ENCODE data around the gene STRIP1.

STRIP1 gene

GRCh38 chr1:110060662-110061060, 26.2 kb downstream of the STRIP1 start:
- Histone ChIP-seq H3K4me1 (ENCODE audit: insufficient read depth, low read length, poor library complexity, severe bottlenecking) (no peaks in the 10 kb centered on the region), H3K9ac (ENCODE audit: low read depth, low read length, poor library complexity, severe bottlenecking) (no peak overlapping the region)

GRCh38 chr1:110061341-110061740, 26.9 kb downstream of the STRIP1 start:
- Histone ChIP-seq H2AFZ (ENCODE audit: low read length) (no peak overlapping the region), H3F3A (ENCODE audit: low read depth) (no peaks in the 10 kb centered on the region), H3K9me2 (replicated peaks; ENCODE audit: low read depth, low read length) (no peaks in the 10 kb centered on the region), H4K20me1 (ENCODE audit: insufficient read depth, low read length, poor library complexity, severe bottlenecking) (no peaks in the 10 kb centered on the region), H3K9ac (ENCODE audit: low read depth, low read length, poor library complexity, severe bottlenecking) (no peak overlapping the region), H3K9me3 (ENCODE audit: insufficient read depth, low read depth, low read length) (no peaks in the 10 kb centered on the region), H3K79me2 (ENCODE audit: insufficient read depth, low read length) (no peaks in the 10 kb centered on the region), H3K4me3 (ENCODE audit: low read length, poor library complexity, severe bottlenecking) (no peak overlapping the region), H3K4me2 (ENCODE audit: low read depth, low read length, poor library complexity, severe bottlenecking) (no peak overlapping the region), H3K4me1 (ENCODE audit: insufficient read depth, low read length, poor library complexity, severe bottlenecking) (no peaks in the 10 kb centered on the region), H3K36me3 (ENCODE audit: insufficient read depth, low read length) (peaks cover 11% of the 10 kb centered on the region; the same call in 1 of the 2 replicates), H3K27me3 (ENCODE audit: insufficient read depth, low read length, poor library complexity, severe bottlenecking) (no peaks in the 10 kb centered on the region)
- TF ChIP-seq CTCF (conservative IDR thresholded peaks at IDR 0.05; ENCODE audit: low read length): no peak
- no peak for TF ChIP-seq EZH2phosphoT487 (IDR thresholded peaks at IDR 0.05; ENCODE audit: borderline replicate concordance)

More at GRCh38 chr1:110060662-110061060, 26.2 kb downstream of the STRIP1 start:
- Histone ChIP-seq H3K36me3 (ENCODE audit: insufficient read depth, low read length) (peaks cover 17% of the 10 kb centered on the region; the same call in 1 of the 2 replicates), H3K9me2 (replicated peaks; ENCODE audit: low read depth, low read length) (no peaks in the 10 kb centered on the region), H3K27me3 (ENCODE audit: insufficient read depth, low read length, poor library complexity, severe bottlenecking) (no peaks in the 10 kb centered on the region), H3K9me3 (ENCODE audit: insufficient read depth, low read depth, low read length) (no peaks in the 10 kb centered on the region), H4K20me1 (ENCODE audit: insufficient read depth, low read length, poor library complexity, severe bottlenecking) (no peaks in the 10 kb centered on the region), H3K4me2 (ENCODE audit: low read depth, low read length, poor library complexity, severe bottlenecking) (no peak overlapping the region), H3K79me2 (ENCODE audit: insufficient read depth, low read length) (no peaks in the 10 kb centered on the region), H3K4me3 (ENCODE audit: low read length, poor library complexity, severe bottlenecking) (no peak overlapping the region), H3F3A (ENCODE audit: low read depth) (no peaks in the 10 kb centered on the region), H2AFZ (ENCODE audit: low read length) (no peak overlapping the region)
- TF ChIP-seq CTCF (conservative IDR thresholded peaks at IDR 0.05; ENCODE audit: low read length): no peak
- no peak for TF ChIP-seq EZH2phosphoT487 (IDR thresholded peaks at IDR 0.05; ENCODE audit: borderline replicate concordance)

- no peaks in the 10 kb centered on the region for H3K27me3 ChIP-seq (ENCODE audit: insufficient read depth, low read length, poor library complexity, severe bottlenecking)
- no peak overlapping the region for H2AFZ ChIP-seq (ENCODE audit: low read length)
- H3K4me3 ChIP-seq (ENCODE audit: low read length, poor library complexity, severe bottlenecking): no peak overlapping the region
- no peaks in the 10 kb centered on the region; the same call in 1 of the 2 replicates for H3K36me3 ChIP-seq (ENCODE audit: insufficient read depth, low read length)
- no peak overlapping the region for H3K4me2 ChIP-seq (ENCODE audit: low read depth, low read length, poor library complexity, severe bottlenecking)
- no peaks in the 10 kb centered on the region for H3K9me2 ChIP-seq (replicated peaks; ENCODE audit: low read depth, low read length)
- H4K20me1 ChIP-seq (ENCODE audit: insufficient read depth, low read length, poor library complexity, severe bottlenecking): no peaks in the 10 kb centered on the region
- H3K79me2 ChIP-seq (ENCODE audit: insufficient read depth, low read length): no peaks in the 10 kb centered on the region
- H3K4me1 ChIP-seq (ENCODE audit: insufficient read depth, low read length, poor library complexity, severe bottlenecking): no peaks in the 10 kb centered on the region
- H3K9ac ChIP-seq (ENCODE audit: low read depth, low read length, poor library complexity, severe bottlenecking): no peak overlapping the region
- no peaks in the 10 kb centered on the region for H3F3A ChIP-seq (ENCODE audit: low read depth)
- no peaks in the 10 kb centered on the region for H3K9me3 ChIP-seq (ENCODE audit: insufficient read depth, low read depth, low read length)
- TF ChIP-seq EZH2phosphoT487 (IDR thresholded peaks at IDR 0.05; ENCODE audit: borderline replicate concordance) (no peak), CTCF (conservative IDR thresholded peaks at IDR 0.05; ENCODE audit: low read length) (no peak)
Measured at GRCh38 chr1:110062612-110063011, 28.2 kb downstream of the STRIP1 start.
